Neuronal stem cell (in vitro differentiated cells): ENCODE measurements around the gene UHRF2.
"Not testable (repeated sequence)": the region's sequence is repeated elsewhere in the genome, so short reads cannot be mapped to it uniquely, and the experiment has no call there.

Experiments used
- DNase-seq: peaks from one replicate; pipeline ENCODE4 v3.0.0-alpha.2; 2013; ENCODE audit warnings: low spot score
- H2AFZ ChIP-seq: one replicate; pipeline ENCODE4 v1.6.1; 2013; ENCODE audit warnings: mild to moderate bottlenecking, low read length, inconsistent platforms
- H2AK5ac ChIP-seq: 2 replicates; pipeline ENCODE4 v1.6.1; 2013; ENCODE audit warnings: low read depth, mild to moderate bottlenecking, inconsistent platforms, low read length, moderate library complexity, mixed read lengths
- H2BK120ac ChIP-seq: 2 replicates; pipeline ENCODE4 v1.6.1; 2013; ENCODE audit warnings: low read depth, mild to moderate bottlenecking, inconsistent platforms, low read length, moderate library complexity, mixed read lengths
- H2BK12ac ChIP-seq: one replicate; pipeline ENCODE4 v1.6.1; 2013; ENCODE audit warnings: low read length, inconsistent platforms
- H2BK15ac ChIP-seq: 2 replicates; pipeline ENCODE4 v1.6.1; 2013; ENCODE audit warnings: mild to moderate bottlenecking, low read length, inconsistent platforms, mixed read lengths
- H2BK5ac ChIP-seq: one replicate; pipeline ENCODE4 v1.6.1; 2013; ENCODE audit warnings: inconsistent platforms, mild to moderate bottlenecking, low read length, moderate library complexity
- H3K14ac ChIP-seq: one replicate; pipeline ENCODE4 v1.6.1; 2013; ENCODE audit warnings: low read length, inconsistent platforms
- H3K18ac ChIP-seq: 2 replicates; pipeline ENCODE4 v1.6.1; 2013; ENCODE audit warnings: low read length, inconsistent platforms
- H3K23ac ChIP-seq: 2 replicates; pipeline ENCODE4 v1.6.1; 2013; ENCODE audit warnings: low read depth, mild to moderate bottlenecking, mixed read lengths, low read length, inconsistent platforms; ENCODE audit not compliant: poor library complexity
- H3K27ac ChIP-seq: replicated peaks from 3 replicates; pipeline ENCODE4 v1.5.1; 2013; ENCODE audit warnings: low read length, inconsistent platforms
- H3K27me3 ChIP-seq, 3 experiments: 2 replicates each; pipeline ENCODE4 v1.6.1; 2013; ENCODE audit warnings: low read length in 3 of 3, mild to moderate bottlenecking in 2 of 3, inconsistent platforms in 1 of 3, low read depth in 1 of 3, mixed read lengths in 1 of 3, moderate library complexity in 1 of 3; ENCODE audit not compliant: control insufficient read depth in 3 of 3, insufficient read depth in 3 of 3
- H3K36me3 ChIP-seq, 2 donors: replicated peaks in 1 of 2; 2 replicates each; pipeline ENCODE4 v1.6.1; 2013; ENCODE audit warnings: low read length in 2 of 2; ENCODE audit not compliant: control insufficient read depth in 2 of 2, insufficient read depth in 2 of 2
- H3K4ac ChIP-seq: 2 replicates; pipeline ENCODE4 v1.6.1; 2013; ENCODE audit warnings: inconsistent platforms, mild to moderate bottlenecking, low read length, moderate library complexity
- H3K4me1 ChIP-seq, 2 donors: 1 replicate in 1 of 2; 2 replicates in 1 of 2; pipeline ENCODE4 v1.6.1; 2013; ENCODE audit warnings: low read length in 2 of 2, low read depth in 1 of 2; ENCODE audit not compliant: control insufficient read depth in 2 of 2, insufficient read depth in 1 of 2
- H3K4me2 ChIP-seq: one replicate; pipeline ENCODE4 v1.6.1; 2013; ENCODE audit warnings: mild to moderate bottlenecking, low read length, inconsistent platforms; ENCODE audit not compliant: insufficient read depth, poor library complexity, severe bottlenecking
- H3K4me3 ChIP-seq, 2 donors: 2 replicates each; pipeline ENCODE4 v1.5.1; 2013; ENCODE audit warnings: low read length in 2 of 2, mild to moderate bottlenecking in 2 of 2, inconsistent platforms in 1 of 2, moderate library complexity in 1 of 2
- H3K79me1 ChIP-seq: one replicate; pipeline ENCODE4 v1.6.1; 2013; ENCODE audit warnings: low read depth, mild to moderate bottlenecking, inconsistent platforms, low read length, moderate library complexity
- H3K9ac ChIP-seq: one replicate; pipeline ENCODE4 v1.6.1; 2013; ENCODE audit warnings: mild to moderate bottlenecking, low read depth, low read length, inconsistent platforms; ENCODE audit not compliant: poor library complexity
- H3K9me3 ChIP-seq, 2 donors: replicated peaks in 1 of 2; 2 replicates each; pipeline versions ENCODE3 to v1.6.1; 2013; ENCODE audit warnings: low read length in 2 of 2, mild to moderate bottlenecking in 2 of 2, inconsistent platforms in 1 of 2, low read depth in 1 of 2, mixed read lengths in 1 of 2, moderate library complexity in 1 of 2; ENCODE audit not compliant: control insufficient read depth in 2 of 2, insufficient read depth in 1 of 2
- H4K8ac ChIP-seq: one replicate; pipeline ENCODE4 v1.6.1; 2013; ENCODE audit warnings: low read depth, mild to moderate bottlenecking, inconsistent platforms, low read length, moderate library complexity
- H4K91ac ChIP-seq: one replicate; pipeline ENCODE4 v1.6.1; 2013; ENCODE audit warnings: low read length, low read depth, mild to moderate bottlenecking, inconsistent platforms; ENCODE audit not compliant: poor library complexity
- WGBS, 2 donors: extraction: QIAGEN DNeasy Blood & Tissue Kit; methylation state at CpG; one replicate each; pipeline ENCODE4 v1.1.7; 2013; ENCODE audit warnings: missing lambda C conversion rate in 2 of 2, mixed read lengths in 1 of 2; ENCODE audit not compliant: insufficient read length in 2 of 2, insufficient replicate concordance in 1 of 2; ENCODE audit errors: extremely low coverage in 2 of 2; 5-methylcytosine and 5-hydroxymethylcytosine counted together

Gene UHRF2

DNA sequence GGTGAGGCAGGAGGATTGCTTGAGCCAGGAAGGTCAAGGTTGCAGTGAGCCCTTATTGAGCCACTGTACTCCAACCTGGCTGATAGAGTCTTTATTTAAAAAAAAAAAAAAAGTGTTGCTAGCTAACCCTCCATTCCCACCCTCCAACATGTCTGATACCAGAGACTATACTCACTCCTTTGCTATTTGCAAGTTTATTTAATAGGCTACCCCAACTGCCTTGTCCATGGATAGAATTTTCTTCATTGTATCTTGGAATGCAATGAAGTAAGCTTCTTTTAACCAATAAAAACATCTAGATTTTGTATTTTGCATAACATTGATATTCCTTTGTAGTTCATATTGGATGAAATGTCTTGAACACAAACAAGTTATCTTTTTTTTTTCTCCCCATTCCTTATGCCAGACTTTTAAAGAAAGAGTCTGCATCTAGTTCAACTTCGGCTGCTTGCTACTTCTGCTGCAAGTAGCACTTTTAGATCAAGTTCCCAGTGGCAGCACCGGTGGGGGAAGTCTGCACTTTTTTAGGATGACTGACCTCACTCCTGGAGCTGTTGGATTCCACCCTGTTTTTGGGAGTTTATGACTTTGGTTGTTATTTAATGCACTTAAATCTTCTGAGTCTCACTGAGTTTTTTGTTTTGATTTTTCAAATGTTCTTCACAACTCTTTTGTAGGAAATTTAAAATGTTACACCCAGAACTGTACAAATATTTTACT is 112.5 kb downstream of the UHRF2 start:
- H3K4me1 ChIP-seq = peaks cover 0 to 3% of the 10 kb centered on the region in 2 donors
- no peak overlapping the region for H2AK5ac ChIP-seq
- no peaks in the 10 kb centered on the region for H3K79me1 ChIP-seq
- H3K36me3 ChIP-seq = peaks cover 0 to 12% of the 10 kb centered on the region in 2 donors
- H2BK120ac ChIP-seq = no peak overlapping the region
- no CpG with 5 or more reads among the region's 2 CpGs for WGBS, 2 donors
- no peak overlapping the region for H3K18ac ChIP-seq
- no peak overlapping the region for H2AFZ ChIP-seq
- no peak overlapping the region for H3K4ac ChIP-seq
- no peak overlapping the region for H2BK15ac ChIP-seq
- no peak overlapping the region for H2BK12ac ChIP-seq
- no peak overlapping the region for H4K91ac ChIP-seq
- no peak overlapping the region for H3K4me2 ChIP-seq
- H3K27ac ChIP-seq = no peak overlapping the region
- no peak overlapping the region for H3K4me3 ChIP-seq
- H3K23ac ChIP-seq = no peak overlapping the region
- H2BK5ac ChIP-seq = no peak overlapping the region
- H3K9ac ChIP-seq = no peak overlapping the region
- H3K14ac ChIP-seq = no peak overlapping the region
- no peak overlapping the region for H4K8ac ChIP-seq
- no peak for DNase-seq
- no peaks in the 10 kb centered on the region for H3K9me3 ChIP-seq
- H3K27me3 ChIP-seq = no peaks in the 10 kb centered on the region

DNA sequence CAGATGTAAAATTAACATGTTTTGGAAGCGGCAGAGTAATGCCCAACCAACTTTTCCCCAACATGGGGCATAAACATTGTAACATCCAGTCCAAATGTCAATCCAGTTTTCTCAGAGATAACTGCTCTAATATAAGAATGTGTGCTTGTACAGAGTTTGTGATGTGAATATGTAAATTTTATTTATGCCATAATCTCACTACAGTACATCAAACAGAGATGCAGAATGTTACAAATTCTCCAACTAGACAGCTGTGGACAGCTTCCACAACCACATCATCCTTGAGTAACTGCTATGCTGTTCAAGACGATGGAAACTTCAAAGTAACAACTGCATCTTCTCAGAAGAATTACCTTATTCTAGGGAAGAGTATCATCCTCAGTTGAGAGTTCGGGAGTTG is 122.6 kb downstream of the UHRF2 start:
- no peak overlapping the region for H2BK15ac ChIP-seq
- peaks cover 0 to 3% (median 0%) of the 10 kb centered on the region in 3 experiments for H3K27me3 ChIP-seq
- H2BK12ac ChIP-seq = no peak overlapping the region
- H3K36me3 ChIP-seq = peaks cover 11 to 89% of the 10 kb centered on the region in 2 donors
- no peak overlapping the region for H3K23ac ChIP-seq
- H3K27ac ChIP-seq = no peak overlapping the region
- no peak overlapping the region for H2BK5ac ChIP-seq
- no peak overlapping the region for H3K14ac ChIP-seq
- H4K91ac ChIP-seq = no peak overlapping the region
- H2AFZ ChIP-seq = no peak overlapping the region
- no peak overlapping the region for H2BK120ac ChIP-seq
- DNase-seq = no peak
- H3K4me2 ChIP-seq = no peak overlapping the region
- no peak overlapping the region for H4K8ac ChIP-seq
- no peak overlapping the region for H3K4me3 ChIP-seq
- no CpG with 5 or more reads among the region's 3 CpGs for WGBS, 2 donors
- H3K18ac ChIP-seq = no peak overlapping the region
- no peaks in the 10 kb centered on the region for H3K4me1 ChIP-seq
- no peak overlapping the region for H3K9ac ChIP-seq
- no peaks in the 10 kb centered on the region for H3K79me1 ChIP-seq
- no peak overlapping the region for H2AK5ac ChIP-seq
- H3K4ac ChIP-seq = no peak overlapping the region
- no peaks in the 10 kb centered on the region for H3K9me3 ChIP-seq

- H2BK120ac ChIP-seq = no peak overlapping the region
- H3K79me1 ChIP-seq = no peaks in the 10 kb centered on the region
- no peak overlapping the region for H2BK15ac ChIP-seq
- no peak overlapping the region for H2BK12ac ChIP-seq
- H2AK5ac ChIP-seq = no peak overlapping the region
- no peak overlapping the region for H3K23ac ChIP-seq
- no peak overlapping the region for H3K18ac ChIP-seq
- WGBS, 2 donors = no CpG with 5 or more reads among the region's 3 CpGs
- H4K8ac ChIP-seq = no peak overlapping the region
- peaks cover 0 to 1% of the 10 kb centered on the region in 2 donors for H3K4me1 ChIP-seq
- peaks cover 8 to 89% of the 10 kb centered on the region in 2 donors for H3K36me3 ChIP-seq
- no peak overlapping the region for H2BK5ac ChIP-seq
- H3K4me2 ChIP-seq = no peak overlapping the region
- H3K27me3 ChIP-seq = peaks cover 0 to 3% (median 0%) of the 10 kb centered on the region in 3 experiments
- H2AFZ ChIP-seq = no peak overlapping the region
- H3K9ac ChIP-seq = no peak overlapping the region
- H3K27ac ChIP-seq = no peak overlapping the region
- no peak overlapping the region for H4K91ac ChIP-seq
- DNase-seq = no peak
- no peak overlapping the region for H3K4me3 ChIP-seq
- no peak overlapping the region for H3K4ac ChIP-seq
- H3K9me3 ChIP-seq = no peaks in the 10 kb centered on the region
- no peak overlapping the region for H3K14ac ChIP-seq
Observed at GRCh38 chr9:6538666-6539071, 125.7 kb downstream of the UHRF2 start.

- DNase-seq, H3K27ac ChIP-seq, H2AK5ac ChIP-seq, H4K91ac ChIP-seq, H3K79me1 ChIP-seq, H3K4ac ChIP-seq, H3K9me3 ChIP-seq, H2BK120ac ChIP-seq, H3K23ac ChIP-seq, H4K8ac ChIP-seq, H2BK5ac ChIP-seq, H2BK12ac ChIP-seq, H3K4me1 ChIP-seq, H3K27me3 ChIP-seq, H3K9ac ChIP-seq, H2BK15ac ChIP-seq, H3K4me3 ChIP-seq, H3K18ac ChIP-seq, H3K14ac ChIP-seq, H2AFZ ChIP-seq, H3K4me2 ChIP-seq: not testable (repeated sequence)
- peaks cover 5 to 91% of the 10 kb centered on the region in 2 donors for H3K36me3 ChIP-seq
- WGBS, 2 donors = no CpG with 5 or more reads among the region's 5 CpGs
Observed at GRCh38 chr9:6542617-6543016, 129.6 kb downstream of the UHRF2 start.
